Esophagus mucosa (tissue), 1 donor: Measurements from ENCODE around the gene TTLL7. TPM values are rescaled to one million over a fixed set of nuclear protein-coding genes. Genes with fewer than 3 reads are reported as not detected.
"Not testable (repeated sequence)": the region's sequence is repeated elsewhere in the genome, so short reads cannot be mapped to it uniquely, and the experiment has no call there.

Experiments used
- ATAC-seq: fragments of 200-7000 bp; cut with Tn5 transposase; one replicate; pipeline ENCODE4 v1.9.1; 2020
- total RNA-seq: library from RNA; stranded (reverse); gene quantifications from one replicate; pipeline ENCODE4 v1.2.4, GENCODE V29; 2023
- donor health status: DM: yes; HTN: yes; CAD: no.

Gene TTLL7
- total RNA-seq, 1 donor from 2014 or later: 2.2 TPM

- no peak for ATAC-seq
These were observed 4.8 kb downstream of the TTLL7 start for GRCh38 chr1:83994111-83994510.

DNA sequence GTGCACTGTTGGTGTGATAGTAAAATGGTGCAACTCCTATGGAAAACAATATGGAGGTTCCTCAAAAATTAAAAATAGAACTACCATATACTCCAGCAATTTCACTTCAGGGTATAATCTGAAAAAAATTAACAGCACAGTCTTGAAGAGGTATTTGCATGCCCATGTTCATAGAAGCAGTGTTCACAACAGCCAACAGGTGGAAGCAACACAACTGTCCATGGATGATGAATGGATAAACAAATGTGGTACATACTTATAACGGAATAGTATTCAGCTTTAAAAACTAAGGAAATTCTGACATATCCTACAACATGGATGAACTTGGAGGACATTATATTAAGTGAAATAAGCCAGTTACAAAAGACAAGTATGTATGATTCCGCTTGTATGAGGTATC, 8.2 kb downstream of the TTLL7 start:
- no peak for ATAC-seq

DNA sequence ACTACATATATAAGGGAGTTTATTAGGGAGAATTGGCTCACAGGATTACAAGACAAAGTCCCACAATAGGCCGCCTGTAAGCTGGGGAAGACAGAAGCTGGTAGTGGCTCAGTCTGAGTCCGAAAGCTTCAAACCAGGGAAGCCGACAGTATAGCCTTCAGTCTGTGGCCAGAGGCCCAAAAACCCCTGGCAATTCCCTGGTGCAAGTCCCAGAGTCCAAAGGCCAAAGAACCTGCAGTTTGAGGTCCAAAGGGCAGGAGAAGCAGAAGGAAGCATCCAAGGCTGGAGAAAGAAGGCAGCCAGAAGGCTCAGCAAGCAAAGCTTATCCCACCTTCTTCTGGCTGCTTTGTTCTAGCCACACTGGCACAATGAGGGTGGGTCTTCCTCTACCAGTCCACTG, 13.9 kb downstream of the TTLL7 start:
- no peak for ATAC-seq

DNA sequence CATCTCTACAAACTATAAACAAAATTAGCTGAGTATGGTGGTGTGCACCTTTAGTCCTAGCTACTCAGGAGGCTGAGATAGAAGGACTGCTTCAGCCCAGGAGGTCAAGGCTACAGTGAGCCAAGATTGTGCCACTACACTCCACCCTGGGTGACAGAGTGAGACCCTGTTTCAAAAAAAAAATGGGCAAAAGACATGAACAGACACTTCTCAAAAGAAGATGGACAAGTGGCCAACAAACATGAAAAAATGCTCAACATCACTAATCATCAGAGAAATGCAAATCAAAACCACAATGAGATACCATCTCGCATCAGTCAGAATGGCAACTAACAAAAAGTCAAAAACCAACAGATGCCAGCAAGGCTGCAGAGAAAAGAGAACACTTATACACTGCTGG, 15.0 kb downstream of the TTLL7 start:
- not testable (repeated sequence) for ATAC-seq

DNA sequence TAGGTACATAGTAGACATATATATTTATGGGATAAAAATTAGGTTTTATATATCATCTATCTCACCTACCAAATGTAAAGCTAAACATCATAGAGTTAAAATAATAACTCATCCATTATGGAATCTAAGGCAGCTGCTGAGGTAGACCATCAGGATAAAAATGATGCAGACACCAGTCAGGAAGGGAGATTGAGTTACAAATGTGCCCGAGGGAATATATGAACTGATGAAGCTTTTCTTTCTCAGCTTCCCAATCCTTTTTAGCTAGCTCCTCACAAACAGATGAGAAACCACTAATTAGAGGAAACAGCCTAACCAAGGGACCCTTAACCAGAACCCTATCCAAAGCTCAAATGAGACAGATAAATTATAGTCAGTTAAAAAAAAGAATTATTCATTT, 20.9 kb downstream of the TTLL7 start:
- no peak for ATAC-seq

GRCh38 chr1:83976920-83977319, 22.0 kb downstream of the TTLL7 start:
- no peak for ATAC-seq

GRCh38 chr1:83970802-83971201, 28.1 kb downstream of the TTLL7 start:
- no peak for ATAC-seq

DNA sequence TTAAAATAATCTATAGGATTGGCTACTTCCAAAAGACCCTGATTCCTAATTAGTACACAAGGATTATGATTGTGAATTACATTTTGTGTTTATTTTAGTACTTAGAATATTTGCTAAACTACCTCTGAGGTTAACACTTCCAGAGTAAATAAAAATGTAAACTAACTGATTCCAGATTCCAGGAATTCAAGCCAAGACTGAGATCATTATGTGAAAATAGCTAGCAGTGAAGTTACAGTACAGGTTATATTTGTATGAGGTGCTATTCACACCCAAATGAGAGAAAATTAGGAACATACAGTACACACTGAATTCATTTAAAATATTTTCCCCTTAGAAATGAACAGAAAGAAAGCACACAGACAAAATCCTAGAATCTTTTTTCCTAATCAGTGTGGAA, 28.8 kb downstream of the TTLL7 start:
- no peak for ATAC-seq

- ATAC-seq: no peak
These were observed 31.6 kb downstream of the TTLL7 start for GRCh38 chr1:83967336-83967735.

DNA sequence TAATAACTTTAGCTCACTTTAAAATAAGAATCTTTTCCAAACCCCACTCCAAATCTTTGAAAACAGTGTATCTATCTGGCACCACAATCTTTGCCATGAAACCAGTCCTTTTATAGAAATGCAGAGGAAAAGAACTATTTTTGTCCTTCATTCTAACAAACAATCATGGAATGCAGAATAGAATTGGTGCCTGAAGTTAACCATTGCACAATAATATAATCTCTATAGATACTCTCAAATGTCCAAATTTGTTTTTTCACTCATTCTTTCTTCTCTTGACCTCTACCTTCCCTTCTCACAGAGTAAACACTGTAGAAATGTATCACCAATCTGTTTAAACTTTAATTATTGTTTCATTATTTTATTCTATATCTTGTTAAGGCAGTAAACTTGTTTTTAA, 34.8 kb downstream of the TTLL7 start:
- ATAC-seq: no peak

DNA sequence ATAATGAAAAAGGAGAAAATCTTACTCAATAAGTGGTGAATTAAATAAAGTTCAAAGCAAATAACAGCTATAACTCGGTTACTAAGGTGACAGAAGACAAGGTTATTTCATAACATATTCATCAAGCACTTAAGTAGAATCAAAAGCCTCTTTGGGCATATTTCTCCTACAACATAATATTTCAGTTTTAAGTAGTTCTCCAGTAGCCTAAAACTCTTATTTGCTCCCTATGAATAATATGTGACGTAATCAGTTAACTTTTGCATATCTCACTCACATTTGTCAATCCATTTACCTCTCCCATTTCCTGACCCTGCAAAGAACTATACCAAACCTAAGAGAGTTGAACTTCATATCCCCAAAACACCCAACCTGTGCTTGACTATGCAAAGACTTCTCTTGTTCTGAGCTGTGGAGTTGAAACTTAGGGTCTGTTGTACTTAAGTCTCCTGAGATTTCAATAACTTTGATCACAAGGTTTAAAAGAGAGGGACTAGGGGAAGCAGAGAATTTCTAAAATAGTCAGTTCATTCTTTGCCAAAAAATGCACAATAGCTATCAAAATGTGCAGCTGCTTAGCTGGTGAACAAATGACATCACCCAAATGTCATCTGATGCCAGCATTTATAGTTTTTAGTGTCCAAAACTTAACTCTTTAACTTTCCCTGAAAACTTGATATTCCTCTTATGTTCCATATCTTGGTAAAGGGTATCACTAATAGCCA, 37.2 kb downstream of the TTLL7 start:
- ATAC-seq: no peak

DNA sequence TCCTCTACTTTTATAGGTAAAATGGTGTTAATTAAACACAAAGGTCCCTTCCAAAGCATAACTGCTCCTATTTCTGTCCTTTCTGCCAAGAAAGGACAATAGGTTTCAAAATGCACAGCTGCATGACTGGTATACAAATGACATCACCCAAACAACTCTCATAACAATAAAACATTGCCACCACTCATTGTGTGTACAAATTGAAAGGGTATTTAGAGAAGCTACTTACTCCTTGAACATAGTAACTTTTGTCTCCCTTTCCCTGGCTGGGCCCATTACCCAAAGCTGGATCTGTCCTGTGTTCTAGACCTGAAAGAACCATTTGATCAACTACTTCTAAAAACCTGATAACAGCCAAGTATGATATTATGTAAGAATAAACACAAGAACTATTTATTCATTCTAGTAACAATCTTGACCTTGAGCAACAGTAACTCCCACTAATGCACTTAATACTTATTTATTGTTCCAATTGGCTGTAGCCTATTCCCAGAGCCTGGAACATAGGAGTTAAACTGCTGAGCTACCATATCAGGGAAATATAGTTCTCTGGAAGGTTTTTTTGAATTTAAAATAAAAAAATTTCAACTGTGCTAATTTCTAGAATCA, 38.2 kb downstream of the TTLL7 start:
- ATAC-seq: no peak

DNA sequence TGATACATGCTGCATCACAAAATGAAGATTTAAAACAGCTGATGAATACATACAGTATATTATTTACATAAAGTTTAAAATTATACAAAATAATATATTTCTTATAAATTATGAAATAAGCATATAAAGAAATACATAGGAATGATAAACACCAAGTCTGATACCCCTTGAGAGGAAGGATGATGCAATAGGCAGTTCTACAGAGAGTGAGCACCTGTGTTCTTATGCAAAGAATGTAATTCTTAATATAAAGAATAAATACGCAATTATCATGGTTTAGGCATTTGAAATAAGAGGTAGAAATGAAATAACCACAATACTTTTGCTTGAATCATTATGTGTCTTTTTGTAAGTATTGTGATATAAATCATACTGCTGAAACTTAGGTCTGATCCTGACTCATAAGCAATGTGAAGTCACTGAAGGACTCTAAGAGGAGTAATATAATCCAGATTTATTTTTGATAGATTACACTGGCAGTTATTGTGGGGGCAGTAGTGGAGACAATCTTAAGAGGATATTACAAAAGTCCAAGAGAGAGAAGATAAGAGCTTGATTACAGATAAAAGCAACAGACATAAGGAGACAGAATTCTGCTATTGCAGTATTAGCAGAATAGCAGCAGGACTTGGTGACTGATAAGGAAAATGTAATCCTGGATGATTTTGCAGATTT, 39.0 kb downstream of the TTLL7 start:
- no peak for ATAC-seq

GRCh38 chr1:83958704-83959103, 40.2 kb downstream of the TTLL7 start:
- ATAC-seq: no peak

DNA sequence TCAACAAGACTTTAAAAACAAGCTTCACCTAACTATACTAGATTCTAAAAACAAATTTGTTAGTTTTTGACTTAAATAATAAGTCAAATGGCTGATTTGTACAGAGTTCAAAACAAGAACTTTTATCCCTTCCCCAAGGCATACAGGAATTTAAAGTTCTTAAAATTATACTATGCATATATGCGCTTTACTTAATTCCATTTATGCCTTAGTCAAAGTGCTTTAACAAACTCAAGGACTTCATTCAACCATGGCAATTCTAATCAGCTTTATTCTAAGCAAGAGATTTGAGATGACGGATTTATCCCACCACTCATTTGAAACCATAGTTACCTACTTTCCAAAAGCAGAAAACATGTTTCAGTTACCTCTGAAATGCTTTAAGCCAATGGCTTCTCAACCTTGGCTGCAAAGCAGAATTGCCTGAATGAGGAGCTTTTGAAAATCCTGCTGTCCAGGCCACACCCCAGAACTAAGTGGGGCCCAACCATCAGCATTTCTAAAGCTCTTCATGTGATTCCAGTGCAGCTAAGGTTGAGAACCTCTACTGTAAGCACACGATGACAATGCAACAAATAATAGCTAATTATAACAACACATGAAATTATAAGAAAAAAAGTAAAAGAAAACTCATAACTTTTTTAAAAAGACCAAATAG, 44.6 kb downstream of the TTLL7 start:
- ATAC-seq: no peak

- no peak for ATAC-seq
These were observed 48.7 kb downstream of the TTLL7 start for GRCh38 chr1:83950106-83950661.

GRCh38 chr1:83942914-83943313, 56.0 kb downstream of the TTLL7 start:
- peak; percentile 88 for ATAC-seq

GRCh38 chr1:83934550-83934949, 64.4 kb downstream of the TTLL7 start:
- ATAC-seq: no peak

DNA sequence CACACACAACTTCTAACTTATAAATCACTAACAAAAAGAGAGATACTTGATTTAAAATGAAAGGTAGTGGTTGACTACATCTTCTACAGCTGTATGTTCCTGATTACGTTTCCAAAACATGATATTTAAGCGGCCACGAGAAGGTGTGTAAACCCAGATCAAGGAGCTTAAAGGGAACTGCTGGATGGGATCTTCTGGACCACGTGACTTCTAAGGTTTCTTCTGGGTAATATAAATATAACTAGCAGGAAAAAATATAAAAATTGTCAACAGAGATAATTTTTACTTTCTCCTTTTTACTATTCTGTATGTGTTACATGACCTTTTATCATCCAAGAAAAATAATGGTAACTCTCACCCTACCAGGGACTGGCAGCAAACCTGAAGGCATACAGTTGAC, 66.2 kb downstream of the TTLL7 start:
- ATAC-seq: no peak

GRCh38 chr1:83932281-83932680, 66.7 kb downstream of the TTLL7 start:
- ATAC-seq: no peak

GRCh38 chr1:83931658-83932253, 67.2 kb downstream of the TTLL7 start:
- ATAC-seq: peak; percentile 60

DNA sequence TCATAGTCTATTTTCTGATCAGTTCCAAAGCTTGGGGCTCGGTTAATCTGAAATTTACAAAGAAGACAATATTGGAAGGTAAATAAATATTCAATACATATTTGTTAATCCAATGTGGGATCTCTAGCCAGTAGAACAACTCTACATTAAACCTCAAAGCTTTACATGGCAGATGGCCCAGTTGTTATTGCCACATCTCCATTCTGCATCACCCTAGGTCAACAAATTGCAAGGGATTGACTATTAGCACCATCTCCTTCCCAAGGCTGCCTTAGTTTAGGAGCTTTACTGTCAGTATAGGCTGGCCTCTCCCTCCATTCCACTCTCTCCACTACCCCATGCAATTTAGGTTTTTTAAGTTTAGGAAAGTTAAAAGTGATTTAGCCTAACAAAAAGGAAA, 69.7 kb downstream of the TTLL7 start:
- peak; percentile 86 for ATAC-seq

DNA sequence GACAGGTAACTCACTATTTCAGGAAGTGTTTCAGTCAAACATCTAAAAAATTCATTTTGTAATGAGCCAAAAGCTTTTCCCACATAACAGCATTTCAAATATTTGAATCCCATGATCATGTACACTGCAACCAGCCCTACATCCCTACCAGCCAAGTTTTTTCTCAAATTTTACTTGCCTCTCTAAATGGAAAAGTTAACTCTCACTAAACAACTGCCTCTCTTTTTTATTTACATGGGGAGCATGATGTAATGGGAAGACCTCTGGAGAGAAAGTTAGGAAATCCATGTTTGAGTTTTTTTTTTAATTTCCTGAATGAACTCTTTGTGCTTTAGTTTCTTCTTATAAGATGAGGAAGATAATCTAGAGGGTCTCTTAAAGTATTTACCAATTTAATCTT, 70.5 kb downstream of the TTLL7 start:
- no peak for ATAC-seq
